Thoracic aorta (tissue), 2 donors: Measurements from ENCODE around the gene AMBP. TPM values are rescaled to one million over a fixed set of nuclear protein-coding genes. Genes with fewer than 3 reads are reported as not detected.

Experiments used
- ATAC-seq: fragments of 150-250 bp; one replicate; pipeline ENCODE4 v1.8.0; 2017; ENCODE audit warnings: low read depth; ENCODE audit not compliant: insufficient number of reproducible peaks, low FRiP score
- DNase-seq: peaks from one replicate; pipeline ENCODE4 v3.0.0-alpha.2; 2020; ENCODE audit warnings: low spot score
- H3K27ac ChIP-seq, 2 donors: fragments of 200-600 bp; sonication (generic); 1 replicate in 1 of 2; 2 replicates in 1 of 2; pipeline ENCODE4 v1.5.1; 2016; ENCODE audit warnings: mild to moderate bottlenecking in 2 of 2, moderate library complexity in 2 of 2
- H3K27me3 ChIP-seq: fragments of 200-600 bp; sonication (generic); replicated peaks from 2 replicates; pipeline ENCODE4 v1.6.0; 2016; ENCODE audit warnings: mild to moderate bottlenecking; ENCODE audit not compliant: insufficient read depth
- H3K36me3 ChIP-seq: fragments of 200-600 bp; sonication (generic); one replicate; pipeline ENCODE4 v1.5.1; 2016
- H3K4me1 ChIP-seq, 2 donors: fragments of 200-600 bp; sonication (generic); 1 replicate in 1 of 2; 2 replicates in 1 of 2; pipeline versions ENCODE4 v1.5.1 to v1.6.0; 2016; ENCODE audit warnings: low read depth in 2 of 2, mild to moderate bottlenecking in 1 of 2; ENCODE audit not compliant: control insufficient read depth in 1 of 2
- H3K4me3 ChIP-seq: fragments of 200-600 bp; sonication (generic); 2 replicates; pipeline ENCODE4 v1.5.1; 2016; ENCODE audit warnings: mild to moderate bottlenecking
- H3K9me3 ChIP-seq: fragments of 200-600 bp; sonication (generic); 2 replicates; pipeline ENCODE4 v1.5.1; 2016
- total RNA-seq, 2 donors: library from RNA; depleted of rRNA; stranded (reverse); fragments of >200 nt; gene quantifications; one replicate each; pipeline versions ENCODE4 v1.1.0 to v1.2.3, GENCODE V29; 2016
- TF ChIP-seq, protein P1 (sequence below): fragments of 200-600 bp; sonication (generic); IDR thresholded peaks from one replicate; pipeline ENCODE4 v1.5.1; 2019; ENCODE audit warnings: antibody characterized with exemption

The AMBP gene
- total RNA-seq, 2 donors from 2014 or later: not detected

DNA sequence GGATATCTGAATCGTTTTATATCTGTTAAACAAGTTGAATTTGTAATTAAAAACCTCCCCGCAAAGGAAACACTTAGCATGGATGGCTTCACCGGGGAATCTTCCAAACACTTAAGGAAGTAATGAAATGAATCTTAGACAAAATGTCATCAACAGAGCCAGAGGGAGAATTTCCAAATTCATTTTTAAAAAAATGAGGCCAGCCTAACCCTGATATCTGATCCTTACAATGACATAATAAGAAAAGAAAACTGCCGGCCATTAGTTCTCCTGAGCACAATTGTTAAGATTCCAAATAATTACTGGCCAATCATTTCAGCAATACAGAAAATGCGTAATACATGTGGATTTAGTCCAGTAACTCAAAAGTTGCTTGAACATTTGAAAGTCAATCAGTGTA lies 27.1 kb upstream of the AMBP start:
- Histone ChIP-seq H3K27ac (no peak overlapping the region), H3K4me3 (no peak overlapping the region), H3K36me3 (no peaks in the 10 kb centered on the region), H3K9me3 (no peaks in the 10 kb centered on the region), H3K27me3 (no peaks in the 10 kb centered on the region), H3K4me1 (no peaks in the 10 kb centered on the region)
- no peak for ATAC-seq
- no peak for DNase-seq
- TF ChIP-seq, protein P1, sequence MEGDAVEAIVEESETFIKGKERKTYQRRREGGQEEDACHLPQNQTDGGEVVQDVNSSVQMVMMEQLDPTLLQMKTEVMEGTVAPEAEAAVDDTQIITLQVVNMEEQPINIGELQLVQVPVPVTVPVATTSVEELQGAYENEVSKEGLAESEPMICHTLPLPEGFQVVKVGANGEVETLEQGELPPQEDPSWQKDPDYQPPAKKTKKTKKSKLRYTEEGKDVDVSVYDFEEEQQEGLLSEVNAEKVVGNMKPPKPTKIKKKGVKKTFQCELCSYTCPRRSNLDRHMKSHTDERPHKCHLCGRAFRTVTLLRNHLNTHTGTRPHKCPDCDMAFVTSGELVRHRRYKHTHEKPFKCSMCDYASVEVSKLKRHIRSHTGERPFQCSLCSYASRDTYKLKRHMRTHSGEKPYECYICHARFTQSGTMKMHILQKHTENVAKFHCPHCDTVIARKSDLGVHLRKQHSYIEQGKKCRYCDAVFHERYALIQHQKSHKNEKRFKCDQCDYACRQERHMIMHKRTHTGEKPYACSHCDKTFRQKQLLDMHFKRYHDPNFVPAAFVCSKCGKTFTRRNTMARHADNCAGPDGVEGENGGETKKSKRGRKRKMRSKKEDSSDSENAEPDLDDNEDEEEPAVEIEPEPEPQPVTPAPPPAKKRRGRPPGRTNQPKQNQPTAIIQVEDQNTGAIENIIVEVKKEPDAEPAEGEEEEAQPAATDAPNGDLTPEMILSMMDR: no peak

DNA sequence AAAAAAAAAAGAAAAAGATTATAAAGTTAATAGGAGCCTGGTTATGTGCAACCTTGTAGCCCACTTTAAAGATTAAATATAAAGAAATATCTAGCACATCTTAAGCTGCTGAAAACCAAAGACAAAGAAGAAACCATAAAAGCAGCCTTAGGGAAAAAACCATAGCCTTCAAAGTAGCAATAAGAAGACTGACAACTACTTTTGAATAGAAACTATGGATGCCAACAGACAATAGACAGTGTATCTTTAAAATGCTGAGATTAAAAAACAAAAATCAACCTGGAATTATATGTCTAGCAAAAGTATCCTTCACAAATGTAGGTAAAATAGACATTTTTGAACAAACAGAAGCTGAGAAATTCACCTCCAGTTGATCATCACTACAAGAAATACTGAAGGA lies 24.4 kb upstream of the AMBP start:
- DNase-seq (no peak), ATAC-seq (no peak)
- Histone ChIP-seq H3K9me3 (no peaks in the 10 kb centered on the region), H3K4me1 (peaks cover 4 to 7% of the 10 kb centered on the region in 2 donors), H3K27ac (no peak overlapping the region), H3K4me3 (no peak overlapping the region), H3K36me3 (no peaks in the 10 kb centered on the region), H3K27me3 (no peaks in the 10 kb centered on the region)
- TF ChIP-seq, protein P1: no peak

DNA sequence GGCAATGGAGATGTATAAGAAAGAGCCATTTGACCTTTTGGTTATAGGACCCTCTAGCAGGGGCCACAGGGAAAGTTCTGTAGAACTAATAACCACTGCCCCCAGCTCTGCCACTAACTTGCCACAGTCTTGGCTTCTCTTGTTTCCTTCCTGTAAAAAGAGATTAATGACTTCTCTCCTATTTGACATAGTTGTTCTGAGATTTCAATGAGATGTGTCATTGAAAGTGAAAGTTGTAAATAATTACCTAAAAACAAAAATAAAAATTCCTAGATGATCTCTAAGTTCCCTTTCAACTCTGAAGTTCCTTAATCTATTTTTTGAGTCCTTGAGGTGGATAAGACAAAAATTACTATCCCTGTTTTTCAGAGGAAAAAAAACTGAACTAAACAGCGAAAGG lies 22.4 kb upstream of the AMBP start:
- no peaks in the 10 kb centered on the region for H3K27me3 ChIP-seq
- peaks cover 4 to 7% of the 10 kb centered on the region in 2 donors for H3K4me1 ChIP-seq
- DNase-seq (no peak), ATAC-seq (no peak)
- no peaks in the 10 kb centered on the region for H3K9me3 ChIP-seq
- H3K36me3 ChIP-seq: no peaks in the 10 kb centered on the region
- TF ChIP-seq, protein P1: no peak
- H3K27ac ChIP-seq: no peak overlapping the region
- no peak overlapping the region for H3K4me3 ChIP-seq

DNA sequence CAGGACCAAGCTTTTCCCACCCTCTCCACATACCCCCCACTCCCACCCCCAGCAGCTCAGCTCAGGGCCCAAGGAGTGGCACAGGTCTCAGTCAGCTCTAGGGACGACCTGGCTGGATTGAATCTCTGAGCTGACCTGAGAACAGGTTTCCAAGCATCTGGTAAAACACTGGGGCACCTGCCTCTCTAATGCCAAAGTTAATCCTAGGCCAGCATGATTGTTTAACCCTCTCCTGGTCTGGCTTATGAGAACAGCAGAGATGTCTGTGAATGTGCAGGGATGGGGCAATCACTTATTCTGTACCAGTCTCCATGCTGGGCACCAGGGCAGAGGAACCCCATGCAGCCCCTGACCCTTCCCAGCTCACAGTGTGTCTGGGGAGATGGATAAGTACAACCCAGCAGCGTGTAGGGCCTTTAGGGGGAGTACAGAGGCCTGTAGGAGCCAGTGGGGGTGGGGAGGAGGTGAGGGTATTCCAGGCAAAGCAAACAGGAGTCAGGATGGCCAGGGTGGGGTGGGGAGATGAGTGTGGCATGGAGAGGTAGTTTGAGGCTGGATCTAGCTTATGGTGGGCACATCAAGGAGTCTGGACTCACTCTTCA lies 21.7 kb upstream of the AMBP start:
- peaks cover 4 to 7% of the 10 kb centered on the region in 2 donors for H3K4me1 ChIP-seq
- no peaks in the 10 kb centered on the region for H3K9me3 ChIP-seq
- no peaks in the 10 kb centered on the region for H3K36me3 ChIP-seq
- no peak overlapping the region for H3K27ac ChIP-seq
- DNase-seq (no peak), ATAC-seq (no peak)
- TF ChIP-seq, protein P1: no peak
- no peaks in the 10 kb centered on the region for H3K27me3 ChIP-seq
- no peak overlapping the region for H3K4me3 ChIP-seq

DNA sequence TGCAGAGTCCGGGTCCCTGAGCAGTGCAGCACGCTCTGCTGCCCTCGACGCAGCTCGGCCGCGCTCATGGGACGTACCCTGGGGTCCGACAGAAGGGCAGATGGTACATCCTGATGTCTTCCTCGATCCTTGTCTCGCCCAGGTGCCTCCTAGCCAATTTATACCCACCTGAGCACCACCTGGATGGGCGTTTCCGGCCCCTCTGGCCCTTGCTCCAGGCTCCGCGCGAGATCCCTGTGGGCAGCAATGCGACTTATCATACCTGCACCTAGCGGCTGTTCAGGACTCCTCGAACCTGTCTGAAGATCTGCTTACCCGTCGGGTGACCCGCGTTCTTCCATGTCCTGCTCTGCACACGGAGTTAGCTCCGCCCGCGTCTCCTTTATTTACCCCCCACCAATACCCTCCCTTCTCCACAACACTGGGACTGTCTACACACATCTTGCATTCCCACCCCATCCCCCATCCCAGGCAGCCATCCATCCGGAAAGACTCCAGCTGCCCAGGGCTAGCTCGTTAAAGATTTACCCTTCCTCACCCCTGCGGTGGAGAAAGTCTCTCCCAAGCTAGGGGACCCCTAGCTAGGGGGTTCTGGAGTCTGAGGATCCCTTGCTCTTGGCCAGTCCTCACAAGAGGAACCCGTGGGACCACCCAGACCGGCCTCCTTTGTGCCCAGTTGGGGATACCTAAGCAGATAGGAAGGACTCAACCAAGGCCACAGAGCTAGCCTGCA lies 21.0 kb upstream of the AMBP start, which contains the start of gene KIF12:
Gene KIF12, minus strand, starts transcription at position 357 of the 733 bp plus-strand sequence. Its CDS starts 16 bp downstream, at position 341.
- TF ChIP-seq, protein P1: no peak
- H3K9me3 ChIP-seq: no peaks in the 10 kb centered on the region
- H3K4me3 ChIP-seq: peak within 1 kb of the TSS; percentile 72
- no peaks in the 10 kb centered on the region for H3K36me3 ChIP-seq
- H3K27ac ChIP-seq: no peak within 1 kb of the TSS
- no peaks in the 10 kb centered on the region for H3K27me3 ChIP-seq
- H3K4me1 ChIP-seq: peaks cover 4 to 7% of the 10 kb centered on the region in 2 donors
- ATAC-seq (no peak), DNase-seq (no peak)
